ENCODE results near the gene MSANTD3. TPM values are rescaled to one million over a fixed set of nuclear protein-coding genes. Genes with fewer than 3 reads are reported as not detected.

Gene MSANTD3
- total and polyA plus RNA-seq, 9 donors: 8.1 to 16.1 (median 14.7) TPM

DNA sequence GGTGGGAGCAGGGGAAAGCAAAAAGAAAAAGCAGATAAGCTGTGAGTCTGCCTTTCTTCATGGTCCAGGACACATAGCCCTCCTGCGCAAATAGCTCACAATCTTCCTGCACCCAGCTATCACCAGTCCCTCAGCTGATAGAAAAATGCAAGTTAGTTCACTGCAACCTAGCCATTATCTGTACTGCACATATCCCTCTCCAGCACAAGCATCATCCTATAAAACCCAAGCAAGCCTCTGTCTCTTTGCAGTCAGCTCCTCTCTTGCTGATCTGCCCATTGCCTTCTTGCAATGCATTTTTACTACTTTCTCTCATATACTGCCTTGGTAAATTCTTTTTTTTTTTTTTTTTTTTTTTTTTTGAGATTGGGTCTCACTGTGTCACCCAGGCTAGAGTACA lies 20.0 kb upstream of the MSANTD3 start:
- Histone ChIP-seq H3K27ac (no peak overlapping the region), H3K36me3 (no peaks in the 10 kb centered on the region), H3K4me1 (ENCODE audit: insufficient read depth) (no peaks in the 10 kb centered on the region), H3K27me3 (no peaks in the 10 kb centered on the region), H3K9me3 (no peaks in the 10 kb centered on the region), H3K4me3 (no peak overlapping the region)
- no peak for TF ChIP-seq POLR2A (IDR thresholded peaks at IDR 0.05)
- no peak for TF ChIP-seq EP300 (IDR thresholded peaks at IDR 0.05)
- TF ChIP-seq, protein P1, sequence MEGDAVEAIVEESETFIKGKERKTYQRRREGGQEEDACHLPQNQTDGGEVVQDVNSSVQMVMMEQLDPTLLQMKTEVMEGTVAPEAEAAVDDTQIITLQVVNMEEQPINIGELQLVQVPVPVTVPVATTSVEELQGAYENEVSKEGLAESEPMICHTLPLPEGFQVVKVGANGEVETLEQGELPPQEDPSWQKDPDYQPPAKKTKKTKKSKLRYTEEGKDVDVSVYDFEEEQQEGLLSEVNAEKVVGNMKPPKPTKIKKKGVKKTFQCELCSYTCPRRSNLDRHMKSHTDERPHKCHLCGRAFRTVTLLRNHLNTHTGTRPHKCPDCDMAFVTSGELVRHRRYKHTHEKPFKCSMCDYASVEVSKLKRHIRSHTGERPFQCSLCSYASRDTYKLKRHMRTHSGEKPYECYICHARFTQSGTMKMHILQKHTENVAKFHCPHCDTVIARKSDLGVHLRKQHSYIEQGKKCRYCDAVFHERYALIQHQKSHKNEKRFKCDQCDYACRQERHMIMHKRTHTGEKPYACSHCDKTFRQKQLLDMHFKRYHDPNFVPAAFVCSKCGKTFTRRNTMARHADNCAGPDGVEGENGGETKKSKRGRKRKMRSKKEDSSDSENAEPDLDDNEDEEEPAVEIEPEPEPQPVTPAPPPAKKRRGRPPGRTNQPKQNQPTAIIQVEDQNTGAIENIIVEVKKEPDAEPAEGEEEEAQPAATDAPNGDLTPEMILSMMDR (IDR thresholded peaks at IDR 0.05): no peak
- 21 to 36% (median 35%) methylated on average over 1 of the region's 1 CpG for WGBS, 3 donors
- intact Hi-C loops (cut with DNase I): no loop called here
- DNase-seq: no peak

DNA sequence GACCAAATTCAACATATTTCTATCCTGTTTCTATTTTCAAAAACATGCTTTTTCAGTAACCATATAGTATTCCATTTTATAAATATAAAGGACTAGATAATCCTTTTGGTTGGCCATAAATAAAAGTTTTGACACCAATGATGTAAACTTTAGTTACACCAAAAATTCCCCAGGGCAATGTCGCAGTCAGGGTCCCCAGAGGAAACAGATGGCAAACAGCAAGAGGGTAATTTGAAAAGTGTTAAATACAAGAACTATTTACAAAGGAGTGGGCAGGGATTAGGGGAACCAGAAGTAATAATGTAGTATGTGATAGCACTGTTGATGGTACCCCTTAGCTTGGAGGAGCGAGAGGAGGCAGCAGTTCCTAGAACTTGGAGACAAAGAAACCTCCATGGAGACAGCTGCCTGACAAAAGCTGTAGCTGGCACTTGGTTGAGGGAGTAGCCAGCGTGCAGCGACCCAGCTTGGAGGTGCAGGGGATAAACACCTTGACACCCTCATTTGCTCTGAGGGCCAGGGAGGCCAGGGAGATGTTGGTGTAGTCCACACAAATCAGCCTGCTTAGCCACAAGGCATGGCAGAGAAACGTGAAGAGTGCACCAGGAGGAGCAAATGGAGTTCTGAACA lies 18.3 kb upstream of the MSANTD3 start:
- H3K4me1 ChIP-seq (ENCODE audit: insufficient read depth): peaks cover 1% of the 10 kb centered on the region
- intact Hi-C loops (cut with DNase I): no loop called here
- DNase-seq: no peak
- no peak overlapping the region for H3K27ac ChIP-seq
- no peak overlapping the region for H3K4me3 ChIP-seq
- H3K36me3 ChIP-seq: no peaks in the 10 kb centered on the region
- no peaks in the 10 kb centered on the region for H3K27me3 ChIP-seq
- 57 to 65% (median 57%) methylated on average over 5 of the region's 5 CpGs for WGBS, 3 donors
- no peaks in the 10 kb centered on the region for H3K9me3 ChIP-seq
- TF ChIP-seq EP300 (IDR thresholded peaks at IDR 0.05): no peak
- TF ChIP-seq, protein P1 (IDR thresholded peaks at IDR 0.05): no peak

- H3K27me3 ChIP-seq: no peaks in the 10 kb centered on the region
- no peak overlapping the region for H3K27ac ChIP-seq
- no peaks in the 10 kb centered on the region for H3K36me3 ChIP-seq
- no peak overlapping the region for H3K4me3 ChIP-seq
- H3K9me3 ChIP-seq: no peaks in the 10 kb centered on the region
- WGBS, 3 donors: 82 to 97% (median 91%) methylated on average over 1 of the region's 1 CpG
- intact Hi-C loops (cut with DNase I): no loop called here
- no peak for DNase-seq
- H3K4me1 ChIP-seq (ENCODE audit: insufficient read depth): peaks cover 1% of the 10 kb centered on the region
- no peak for TF ChIP-seq EP300 (IDR thresholded peaks at IDR 0.05)
- TF ChIP-seq POLR2A (IDR thresholded peaks at IDR 0.05): no peak
- TF ChIP-seq, protein P1 (IDR thresholded peaks at IDR 0.05): no peak
Measured at GRCh38 chr9:100409176-100409556, 17.8 kb upstream of the MSANTD3 start.

GRCh38 chr9:100411472-100412283 lies 15.3 kb upstream of the MSANTD3 start:
- WGBS, 3 donors: 9 to 10% (median 10%) methylated on average over 38 of the region's 38 CpGs
- intact Hi-C loops (cut with DNase I): no loop called here

More at GRCh38 chr9:100411472-100412283, 15.3 kb upstream of the MSANTD3 start:
- Histone ChIP-seq H3K36me3 (no peaks in the 10 kb centered on the region), H3K9me3 (no peaks in the 10 kb centered on the region), H3K4me1 (ENCODE audit: insufficient read depth) (peaks cover 1% of the 10 kb centered on the region), H3K27ac (no peak overlapping the region), H3K4me3 (peak overlapping the region; percentile 46), H3K27me3 (no peaks in the 10 kb centered on the region)
- peak; percentile 84 to 88 (median 85) for DNase-seq
- no peak for TF ChIP-seq POLR2A (IDR thresholded peaks at IDR 0.05)
- TF ChIP-seq, protein P1 (IDR thresholded peaks at IDR 0.05): no peak

Data from ovary (tissue), 9 donors.